ENCODE measurements around the gene CD300H.
"Not testable (repeated sequence)": the region's sequence is repeated elsewhere in the genome, so short reads cannot be mapped to it uniquely, and the experiment has no call there.

The CD300H gene

DNA sequence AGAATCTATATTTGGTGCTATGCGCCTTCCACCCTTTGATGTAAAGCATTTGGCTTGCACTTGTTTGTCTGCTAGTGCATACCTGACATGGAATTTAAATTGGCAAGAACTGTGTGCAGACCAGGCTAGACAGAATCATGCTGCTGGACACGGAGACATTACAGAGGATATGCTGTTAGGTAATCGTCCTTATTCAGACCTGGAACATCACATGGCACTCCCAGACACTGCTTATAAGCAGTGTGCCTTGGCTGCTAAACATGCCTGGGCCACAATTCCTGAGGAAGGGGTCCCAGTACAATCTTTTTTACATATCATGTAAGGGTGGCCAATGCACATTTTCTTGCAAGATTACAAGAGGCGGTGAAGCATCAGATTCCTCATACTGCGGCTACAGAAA, 18.4 kb upstream of the CD300H start:
- Histone ChIP-seq H3K9me3 (ENCODE audit: control insufficient read depth in 1 of 2, low read length in 2 of 2) (no peaks in the 10 kb centered on the region), H3K9ac (ENCODE audit: low read depth in 1 of 2, low read length in 2 of 2) (no peak overlapping the region), H3K4me1 (ENCODE audit: control insufficient read depth in 1 of 2, insufficient read depth in 2 of 2, low read length in 2 of 2) (no peaks in the 10 kb centered on the region), H3K36me3 (ENCODE audit: control insufficient read depth in 1 of 2, insufficient read depth in 2 of 2, low read length in 2 of 2) (no peaks in the 10 kb centered on the region), H3K27ac (ENCODE audit: low read depth, low read length) (no peak overlapping the region), H3K4me3 (ENCODE audit: low read depth in 1 of 2, low read length in 2 of 2) (no peak overlapping the region), H3K27me3 (ENCODE audit: control insufficient read depth in 1 of 2, insufficient read depth in 2 of 2, low read length in 2 of 2) (no peaks in the 10 kb centered on the region)

- Histone ChIP-seq H3K9ac (ENCODE audit: low read depth in 1 of 2, low read length in 2 of 2) (peak overlapping the region in 1 of 2 donors; percentile 15), H3K27ac (ENCODE audit: low read depth, low read length) (no peak overlapping the region), H3K4me1 (ENCODE audit: control insufficient read depth in 1 of 2, insufficient read depth in 2 of 2, low read length in 2 of 2) (peaks cover 0 to 5% of the 10 kb centered on the region in 2 donors), H3K9me3 (ENCODE audit: control insufficient read depth in 1 of 2, low read length in 2 of 2) (no peaks in the 10 kb centered on the region), H3K4me3 (ENCODE audit: low read depth in 1 of 2, low read length in 2 of 2) (peak overlapping the region in 1 of 2 donors; percentile 32), H3K36me3 (ENCODE audit: control insufficient read depth in 1 of 2, insufficient read depth in 2 of 2, low read length in 2 of 2) (no peaks in the 10 kb centered on the region), H3K27me3 (ENCODE audit: control insufficient read depth in 1 of 2, insufficient read depth in 2 of 2, low read length in 2 of 2) (no peaks in the 10 kb centered on the region)
These were observed 17.2 kb upstream of the CD300H start for GRCh38 chr17:74584292-74585060.

DNA sequence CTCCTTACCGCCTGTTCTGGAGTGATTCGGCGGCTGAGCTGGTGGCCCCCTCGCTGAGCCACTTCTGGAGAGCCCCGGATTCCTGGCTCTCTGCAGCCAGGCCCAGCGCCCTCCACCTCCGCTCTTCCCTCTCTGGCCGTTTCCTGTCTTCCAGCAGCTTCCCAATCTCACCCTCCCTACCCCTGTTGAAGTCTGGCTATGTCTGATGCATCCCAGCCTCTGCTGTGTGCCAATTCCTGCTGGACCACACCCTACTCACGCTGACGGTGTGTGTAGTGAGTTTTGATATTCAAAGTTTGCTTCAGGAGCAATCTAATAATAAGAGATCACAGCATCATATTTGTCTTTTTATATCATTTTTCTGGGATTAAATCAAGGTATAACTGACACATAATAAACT, 15.3 kb upstream of the CD300H start:
- H3K4me1 ChIP-seq (ENCODE audit: control insufficient read depth in 1 of 2, insufficient read depth in 2 of 2, low read length in 2 of 2), result peaks cover 0 to 5% of the 10 kb centered on the region in 2 donors
- H3K36me3 ChIP-seq (ENCODE audit: control insufficient read depth in 1 of 2, insufficient read depth in 2 of 2, low read length in 2 of 2), result no peaks in the 10 kb centered on the region
- no peak overlapping the region for H3K27ac ChIP-seq (ENCODE audit: low read depth, low read length)
- no peaks in the 10 kb centered on the region for H3K27me3 ChIP-seq (ENCODE audit: control insufficient read depth in 1 of 2, insufficient read depth in 2 of 2, low read length in 2 of 2)
- H3K9ac ChIP-seq (ENCODE audit: low read depth in 1 of 2, low read length in 2 of 2), result no peak overlapping the region
- H3K9me3 ChIP-seq (ENCODE audit: control insufficient read depth in 1 of 2, low read length in 2 of 2), result no peaks in the 10 kb centered on the region
- H3K4me3 ChIP-seq (ENCODE audit: low read depth in 1 of 2, low read length in 2 of 2), result no peak overlapping the region

GRCh38 chr17:74579900-74580299, 12.6 kb upstream of the CD300H start:
- no peak overlapping the region for H3K9ac ChIP-seq (ENCODE audit: low read depth in 1 of 2, low read length in 2 of 2)
- H3K9me3 ChIP-seq (ENCODE audit: control insufficient read depth in 1 of 2, low read length in 2 of 2), result no peaks in the 10 kb centered on the region
- H3K4me1 ChIP-seq (ENCODE audit: control insufficient read depth in 1 of 2, insufficient read depth in 2 of 2, low read length in 2 of 2), result peaks cover 0 to 5% of the 10 kb centered on the region in 2 donors
- H3K36me3 ChIP-seq (ENCODE audit: control insufficient read depth in 1 of 2, insufficient read depth in 2 of 2, low read length in 2 of 2), result no peaks in the 10 kb centered on the region
- H3K4me3 ChIP-seq (ENCODE audit: low read depth in 1 of 2, low read length in 2 of 2), result no peak overlapping the region
- H3K27me3 ChIP-seq (ENCODE audit: control insufficient read depth in 1 of 2, insufficient read depth in 2 of 2, low read length in 2 of 2), result no peaks in the 10 kb centered on the region
- H3K27ac ChIP-seq (ENCODE audit: low read depth, low read length), result no peak overlapping the region

- Histone ChIP-seq H3K27ac (ENCODE audit: low read depth, low read length) (no peak overlapping the region), H3K9ac (ENCODE audit: low read depth in 1 of 2, low read length in 2 of 2) (no peak overlapping the region), H3K9me3 (ENCODE audit: control insufficient read depth in 1 of 2, low read length in 2 of 2) (no peaks in the 10 kb centered on the region), H3K4me3 (ENCODE audit: low read depth in 1 of 2, low read length in 2 of 2) (no peak overlapping the region), H3K4me1 (ENCODE audit: control insufficient read depth in 1 of 2, insufficient read depth in 2 of 2, low read length in 2 of 2) (peaks cover 4 to 5% of the 10 kb centered on the region in 2 donors), H3K27me3 (ENCODE audit: control insufficient read depth in 1 of 2, insufficient read depth in 2 of 2, low read length in 2 of 2) (peaks cover 0 to 4% of the 10 kb centered on the region in 2 donors), H3K36me3 (ENCODE audit: control insufficient read depth in 1 of 2, insufficient read depth in 2 of 2, low read length in 2 of 2) (no peaks in the 10 kb centered on the region)
These were observed 11.7 kb upstream of the CD300H start for GRCh38 chr17:74578979-74579378.

DNA sequence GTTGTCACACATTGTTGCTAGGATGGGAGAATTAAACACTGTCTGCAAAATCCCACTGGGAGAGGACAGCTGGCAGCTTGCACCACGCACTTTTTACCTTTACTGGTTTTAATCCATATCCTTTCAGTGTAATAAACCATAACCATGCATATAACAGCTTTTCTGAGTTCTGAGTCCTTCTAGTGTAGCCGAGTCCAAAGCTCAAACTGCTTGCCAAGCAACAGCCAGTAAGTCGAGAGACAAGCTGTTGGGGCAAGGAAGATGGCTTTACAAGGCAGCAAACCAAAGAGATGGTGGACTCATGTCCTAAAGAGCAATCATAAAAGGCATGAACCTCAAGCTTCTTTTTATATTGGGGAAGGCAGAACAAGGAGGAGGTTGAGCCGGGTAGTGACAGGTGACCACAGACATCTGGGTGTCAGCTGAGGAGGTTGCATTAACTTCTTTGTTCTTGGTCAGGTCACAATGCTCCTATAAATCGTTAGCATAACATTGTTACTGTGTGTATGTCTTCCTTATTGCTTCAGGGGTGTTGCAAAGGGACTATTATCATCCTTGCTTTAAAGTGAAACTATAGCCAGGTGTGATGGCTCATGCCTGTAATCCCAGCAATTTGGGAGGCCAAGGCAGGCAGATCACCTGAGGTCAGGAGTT, 7.3 kb upstream of the CD300H start:
- H3K27ac ChIP-seq (ENCODE audit: low read depth, low read length), result no peak overlapping the region
- H3K4me3 ChIP-seq (ENCODE audit: low read depth in 1 of 2, low read length in 2 of 2), result no peak overlapping the region
- H3K9me3 ChIP-seq (ENCODE audit: control insufficient read depth in 1 of 2, low read length in 2 of 2), result no peaks in the 10 kb centered on the region
- peaks cover 0 to 4% of the 10 kb centered on the region in 2 donors for H3K27me3 ChIP-seq (ENCODE audit: control insufficient read depth in 1 of 2, insufficient read depth in 2 of 2, low read length in 2 of 2)
- H3K4me1 ChIP-seq (ENCODE audit: control insufficient read depth in 1 of 2, insufficient read depth in 2 of 2, low read length in 2 of 2), result peaks cover 0 to 4% of the 10 kb centered on the region in 2 donors
- H3K9ac ChIP-seq (ENCODE audit: low read depth in 1 of 2, low read length in 2 of 2), result no peak overlapping the region
- no peaks in the 10 kb centered on the region for H3K36me3 ChIP-seq (ENCODE audit: control insufficient read depth in 1 of 2, insufficient read depth in 2 of 2, low read length in 2 of 2)

DNA sequence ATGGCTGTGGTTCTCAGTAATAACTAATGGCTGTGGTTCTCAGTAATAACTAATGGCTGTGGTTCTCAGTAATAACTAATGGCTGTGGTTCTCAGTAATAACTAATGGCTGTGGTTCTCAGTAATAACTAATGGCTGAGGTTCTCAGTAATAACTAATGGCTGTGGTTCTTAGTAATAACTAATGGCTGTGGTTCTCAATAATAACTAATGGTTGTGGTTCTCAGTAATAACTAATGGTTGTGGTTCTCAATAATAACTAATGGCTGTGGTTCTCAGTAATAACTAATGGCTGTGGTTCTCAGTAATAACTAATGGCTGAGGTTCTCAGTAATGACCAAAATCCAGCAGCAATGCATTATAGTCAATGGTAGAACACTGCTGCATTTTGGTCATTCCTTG, 6.3 kb upstream of the CD300H start:
- H3K9ac ChIP-seq (ENCODE audit: low read depth in 1 of 2, low read length in 2 of 2); H3K4me1 ChIP-seq (ENCODE audit: control insufficient read depth in 1 of 2, insufficient read depth in 2 of 2, low read length in 2 of 2); H3K4me3 ChIP-seq (ENCODE audit: low read depth in 1 of 2, low read length in 2 of 2); H3K9me3 ChIP-seq (ENCODE audit: control insufficient read depth in 1 of 2, low read length in 2 of 2); H3K36me3 ChIP-seq (ENCODE audit: control insufficient read depth in 1 of 2, insufficient read depth in 2 of 2, low read length in 2 of 2); H3K27me3 ChIP-seq (ENCODE audit: control insufficient read depth in 1 of 2, insufficient read depth in 2 of 2, low read length in 2 of 2); H3K27ac ChIP-seq (ENCODE audit: low read depth, low read length): not testable (repeated sequence)

GRCh38 chr17:74573169-74573568, 5.9 kb upstream of the CD300H start:
- peaks cover 3 to 4% of the 10 kb centered on the region in 2 donors for H3K27me3 ChIP-seq (ENCODE audit: control insufficient read depth in 1 of 2, insufficient read depth in 2 of 2, low read length in 2 of 2)
- H3K36me3 ChIP-seq (ENCODE audit: control insufficient read depth in 1 of 2, insufficient read depth in 2 of 2, low read length in 2 of 2), result no peaks in the 10 kb centered on the region
- H3K4me3 ChIP-seq (ENCODE audit: low read depth in 1 of 2, low read length in 2 of 2), result no peak overlapping the region
- no peak overlapping the region for H3K27ac ChIP-seq (ENCODE audit: low read depth, low read length)
- H3K4me1 ChIP-seq (ENCODE audit: control insufficient read depth in 1 of 2, insufficient read depth in 2 of 2, low read length in 2 of 2), result peaks cover 4 to 10% of the 10 kb centered on the region in 2 donors
- H3K9ac ChIP-seq (ENCODE audit: low read depth in 1 of 2, low read length in 2 of 2), result no peak overlapping the region
- H3K9me3 ChIP-seq (ENCODE audit: control insufficient read depth in 1 of 2, low read length in 2 of 2), result no peaks in the 10 kb centered on the region

DNA sequence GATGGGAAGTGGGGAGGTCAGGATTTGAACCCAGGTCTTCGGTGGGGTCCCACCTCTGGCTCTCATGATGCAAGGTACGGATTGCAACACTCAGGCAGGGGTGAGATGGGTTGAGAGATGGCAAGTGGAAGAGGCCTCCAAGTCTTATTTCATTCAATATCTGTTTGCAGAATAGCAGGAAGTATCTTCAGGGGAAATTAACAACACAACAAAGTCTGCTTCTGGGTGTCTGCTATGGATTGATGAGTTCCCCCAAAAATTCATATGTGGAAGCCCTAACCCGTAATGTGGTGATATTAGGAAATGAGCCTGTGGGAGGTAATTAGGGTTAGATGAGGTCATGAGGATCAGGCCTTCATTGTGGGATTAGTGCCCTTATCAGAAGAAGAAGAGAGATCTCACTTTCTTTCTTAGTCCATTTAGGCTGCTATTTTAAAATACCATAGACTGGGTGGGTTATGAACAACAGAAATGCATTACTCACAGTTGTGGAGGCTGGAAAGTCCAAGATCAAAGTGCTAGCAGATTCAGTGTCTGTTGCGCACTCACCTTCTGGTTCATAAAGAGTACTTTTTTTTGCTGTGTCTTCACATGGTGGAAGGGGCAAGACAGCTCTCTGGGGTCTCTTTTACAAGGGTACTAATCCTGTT, 4.4 kb upstream of the CD300H start:
- no peaks in the 10 kb centered on the region for H3K9me3 ChIP-seq (ENCODE audit: control insufficient read depth in 1 of 2, low read length in 2 of 2)
- H3K4me3 ChIP-seq (ENCODE audit: low read depth in 1 of 2, low read length in 2 of 2), result no peak overlapping the region
- no peak overlapping the region for H3K9ac ChIP-seq (ENCODE audit: low read depth in 1 of 2, low read length in 2 of 2)
- H3K27me3 ChIP-seq (ENCODE audit: control insufficient read depth in 1 of 2, insufficient read depth in 2 of 2, low read length in 2 of 2), result peaks cover 4 to 7% of the 10 kb centered on the region in 2 donors
- H3K4me1 ChIP-seq (ENCODE audit: control insufficient read depth in 1 of 2, insufficient read depth in 2 of 2, low read length in 2 of 2), result peaks cover 4 to 10% of the 10 kb centered on the region in 2 donors
- no peaks in the 10 kb centered on the region for H3K36me3 ChIP-seq (ENCODE audit: control insufficient read depth in 1 of 2, insufficient read depth in 2 of 2, low read length in 2 of 2)
- H3K27ac ChIP-seq (ENCODE audit: low read depth, low read length), result no peak overlapping the region

Data from duodenal mucosa (tissue), 2 donors.